ENCODE results near the gene USP21. TPM values are rescaled to one million over a fixed set of nuclear protein-coding genes. Genes with fewer than 3 reads are reported as not detected.

USP21 gene
- total and polyA plus RNA-seq, 2 of the 13 experiments (the other 11 are each of a cell fraction or from before 2014, with no cell fraction given), result 10.1 to 33.1 TPM

- WGBS (ENCODE audit: low lambda C conversion rate), result 26% methylated on average over 9 of the region's 9 CpGs
- FAIRE-seq, result no peak
- H2AFZ ChIP-seq (ENCODE audit: low read length), result no peak overlapping the region
- in situ Hi-C loops (cut with HindIII; ENCODE audit: extremely low pct_ligation_motif_present, low pct_unique_long_range_greater_than_20kb), result no loop called here
- TF ChIP-seq DMAP1 (CRISPR knock-in tag; IDR thresholded peaks at IDR 0.05) (no peak), ZNF124 (CRISPR knock-in tag; IDR thresholded peaks at IDR 0.05) (no peak), HOMEZ (CRISPR knock-in tag; IDR thresholded peaks at IDR 0.05; ENCODE audit: low read depth) (no peak), NFE2 (CRISPR knock-in tag; IDR thresholded peaks at IDR 0.05) (no peak), SMYD3 (CRISPR knock-in tag; IDR thresholded peaks at IDR 0.05) (no peak), ZNF441 (CRISPR knock-in tag; IDR thresholded peaks at IDR 0.05; ENCODE audit: borderline replicate concordance) (no peak), MYC (CRISPR knock-in tag; IDR thresholded peaks at IDR 0.05; ENCODE audit: borderline replicate concordance) (no peak), ZNF274 (CRISPR knock-in tag; IDR thresholded peaks at IDR 0.05) (no peak), ZNF337 (CRISPR knock-in tag; IDR thresholded peaks at IDR 0.05; ENCODE audit: borderline replicate concordance, low read depth) (no peak)
- TF ChIP-seq, protein P1, sequence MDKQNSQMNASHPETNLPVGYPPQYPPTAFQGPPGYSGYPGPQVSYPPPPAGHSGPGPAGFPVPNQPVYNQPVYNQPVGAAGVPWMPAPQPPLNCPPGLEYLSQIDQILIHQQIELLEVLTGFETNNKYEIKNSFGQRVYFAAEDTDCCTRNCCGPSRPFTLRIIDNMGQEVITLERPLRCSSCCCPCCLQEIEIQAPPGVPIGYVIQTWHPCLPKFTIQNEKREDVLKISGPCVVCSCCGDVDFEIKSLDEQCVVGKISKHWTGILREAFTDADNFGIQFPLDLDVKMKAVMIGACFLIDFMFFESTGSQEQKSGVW (CRISPR knock-in tag; IDR thresholded peaks at IDR 0.05; ENCODE audit: borderline replicate concordance), result no peak
- peak overlapping the region; percentile 78 to 85 (median 78); a peak in 5 of 6 replicates for H3K4me3 ChIP-seq (replicated peaks in 1 of 3; ENCODE audit: insufficient read depth in 1 of 3, low read depth in 2 of 3, low read length in 3 of 3)
- DNase-seq (ENCODE audit: low spot score), result no peak
- peaks cover 0 to 5% of the 10 kb centered on the region in 2 experiments; a peak in 1 of 5 replicates for H3K36me3 ChIP-seq (replicated peaks in 1 of 2; ENCODE audit: control insufficient read depth in 1 of 2, insufficient read depth in 2 of 2, low read length in 2 of 2)
- intact Hi-C loops (cut with micrococcal nuclease; ENCODE audit: unreplicated experiment), result loop anchor here (2.0 kb wide), 1 partner anchor 20 kb away; the partner anchor contains the start of gene DEDD
- H3K27me3 ChIP-seq (ENCODE audit: control insufficient read depth in 1 of 2, insufficient read depth in 2 of 2, low read length in 2 of 2), result no peaks in the 10 kb centered on the region; a peak in 1 of 5 replicates
- H4K20me1 ChIP-seq (ENCODE audit: insufficient read depth, low read length), result no peaks in the 10 kb centered on the region
- H3K4me1 ChIP-seq (ENCODE audit: insufficient read depth, low read length), result peaks cover 20% of the 10 kb centered on the region
- BruUV-seq (replicated peaks), result no TSS peak
- H3K9ac ChIP-seq (ENCODE audit: insufficient read depth, low read depth, low read length), result peak overlapping the region; percentile 98
- peak overlapping the region; percentile 89 for H3K4me2 ChIP-seq (ENCODE audit: low read depth, low read length)
- peaks cover 10% of the 10 kb centered on the region for H3K79me2 ChIP-seq (ENCODE audit: insufficient read depth, low read length)
- ChIA-PET POLR2A (interaction anchor here (0.7 to 5.5 kb wide), 11 partner anchors 12 to 161 kb away, joined by 3 to 43 read pairs (median 4); partner anchors contain the start of genes DEDD, F11R, NDUFS2 and NIT1), CTCF (ENCODE audit: low intra/inter-chr PET ratio, low total read pairs) (no interaction called here)
- H3K27ac ChIP-seq (ENCODE audit: extremely low read length, insufficient read depth, low read length), result peak overlapping the region; percentile 99
- no peak for ATAC-seq
- no peaks in the 10 kb centered on the region for H3K9me3 ChIP-seq (ENCODE audit: low read length)
These were observed 6.1 kb upstream of the USP21 start for GRCh38 chr1:161153176-161153575.
